Liver (tissue), 9 donors: ENCODE measurements around the gene ACYP2. TPM values are rescaled to one million over a fixed set of nuclear protein-coding genes. Genes with fewer than 3 reads are reported as not detected.

Experiments
- DNase-seq: peaks from one replicate; pipeline ENCODE4 v3.0.0-alpha.2; 2017; ENCODE audit warnings: low spot score
- H3K27ac ChIP-seq, 2 donors: one replicate each; pipeline ENCODE4 v1.7.0; 2013; ENCODE audit warnings: inconsistent platforms in 2 of 2, low read length in 2 of 2, control low read depth in 1 of 2, low read depth in 1 of 2, mild to moderate bottlenecking in 1 of 2
- H3K27me3 ChIP-seq, 4 donors: one replicate each; pipeline versions ENCODE4 v1.6.1 to v1.7.0; 2013; ENCODE audit warnings: low read length in 3 of 4, inconsistent platforms in 1 of 4, mild to moderate bottlenecking in 1 of 4, moderate library complexity in 1 of 4; ENCODE audit not compliant: control insufficient read depth in 4 of 4, insufficient read depth in 4 of 4
- H3K36me3 ChIP-seq, 4 donors: one replicate each; pipeline versions ENCODE4 v1.6.1 to v1.7.0; 2013; ENCODE audit warnings: low read length in 3 of 4, mild to moderate bottlenecking in 3 of 4, low read depth in 1 of 4, moderate library complexity in 1 of 4; ENCODE audit not compliant: control insufficient read depth in 4 of 4, insufficient read depth in 3 of 4
- H3K4me1 ChIP-seq, 4 donors: one replicate each; pipeline versions ENCODE4 v1.6.1 to v1.7.0; 2013; ENCODE audit warnings: low read length in 3 of 4, mild to moderate bottlenecking in 3 of 4, moderate library complexity in 1 of 4; ENCODE audit not compliant: control insufficient read depth in 4 of 4, insufficient read depth in 4 of 4
- H3K4me3 ChIP-seq, 3 donors: one replicate each; pipeline versions ENCODE4 v1.6.1 to v1.7.0; 2013; ENCODE audit warnings: low read length in 3 of 3, control low read depth in 1 of 3, low read depth in 1 of 3, mild to moderate bottlenecking in 1 of 3
- H3K9ac ChIP-seq, 2 donors: one replicate each; pipeline ENCODE4 v1.7.0; 2013; ENCODE audit warnings: low read length in 2 of 2, mild to moderate bottlenecking in 2 of 2, moderate library complexity in 2 of 2, control low read depth in 1 of 2, low read depth in 1 of 2
- H3K9me3 ChIP-seq, 4 donors: one replicate each; pipeline versions ENCODE4 v1.6.1 to v1.7.0; 2013; ENCODE audit warnings: low read length in 3 of 4; ENCODE audit not compliant: control insufficient read depth in 4 of 4
- EGR1 ChIP-seq, 2 donors: IDR thresholded peaks; 2 replicates each; pipeline ENCODE4 v1.6.1; 2016 to 2018; ENCODE audit warnings: antibody characterized with exemption in 2 of 2, low read depth in 2 of 2
- FOXA1 ChIP-seq: IDR thresholded peaks from 2 replicates; pipeline ENCODE4 v1.6.1; 2016; ENCODE audit warnings: antibody characterized with exemption
- FOXA2 ChIP-seq: IDR thresholded peaks from 2 replicates; pipeline ENCODE4 v1.6.1; 2016; ENCODE audit warnings: antibody characterized with exemption
- GABPA ChIP-seq, 2 donors: IDR thresholded peaks in 1 of 2; conservative IDR thresholded peaks in 1 of 2; 2 replicates each; pipeline ENCODE4 v1.6.1; 2016; ENCODE audit warnings: antibody characterized with exemption in 2 of 2, mild to moderate bottlenecking in 1 of 2, moderate library complexity in 1 of 2
- HNF4A ChIP-seq, 2 donors: conservative IDR thresholded peaks; 2 replicates each; pipeline ENCODE4 v1.6.1; 2016; ENCODE audit warnings: antibody characterized with exemption in 2 of 2, mild to moderate bottlenecking in 2 of 2
- HNF4G ChIP-seq: IDR thresholded peaks from 2 replicates; pipeline ENCODE4 v1.6.1; 2016; ENCODE audit warnings: antibody characterized with exemption
- JUND ChIP-seq, 2 donors: IDR thresholded peaks; 2 replicates each; pipeline ENCODE4 v1.6.1; 2016; ENCODE audit warnings: antibody characterized with exemption in 2 of 2
- NR2F2 ChIP-seq: IDR thresholded peaks from 2 replicates; pipeline ENCODE4 v1.6.1; 2016; ENCODE audit warnings: antibody characterized with exemption
- RAD21 ChIP-seq, 2 donors: IDR thresholded peaks; 2 replicates each; pipeline ENCODE4 v1.6.1; 2016; ENCODE audit warnings: antibody characterized with exemption in 2 of 2, mild to moderate bottlenecking in 2 of 2
- SP1 ChIP-seq: IDR thresholded peaks from 2 replicates; pipeline ENCODE4 v1.6.1; 2018; ENCODE audit warnings: antibody characterized with exemption, mild to moderate bottlenecking
- TAF1 ChIP-seq: conservative IDR thresholded peaks from 2 replicates; pipeline ENCODE4 v1.6.1; 2016; ENCODE audit warnings: antibody characterized with exemption, mild to moderate bottlenecking
- YY1 ChIP-seq: IDR thresholded peaks from 2 replicates; pipeline ENCODE4 v1.6.1; 2016; ENCODE audit warnings: antibody characterized with exemption, mild to moderate bottlenecking
- whole genome bisulfite sequencing: extraction: QIAGEN DNeasy Blood & Tissue Kit; methylation state at CpG from one replicate; pipeline ENCODE4 v1.1.7; 2013; 5-methylcytosine and 5-hydroxymethylcytosine counted together
- polyA plus RNA-seq, 2 donors: library from polyadenylated mRNA; stranded (reverse) in 1 of 2; unstranded in 1 of 2; fragments of 200-250 nt in 1 of 2; fragments of >200 nt in 1 of 2; fragmentation: Nextera tagmentation in 1 of 2; extraction: Ambion mirVana in 1 of 2; gene quantifications; one replicate each; pipeline versions ENCODE4 v1.2.1 to v1.2.3, GENCODE V29; 2013 to 2015
- total RNA-seq, 2 donors: library from RNA; depleted of rRNA; stranded (reverse); fragments of >200 nt; gene quantifications; one replicate each; pipeline ENCODE4 v1.2.3, GENCODE V29; 2014
- TF ChIP-seq, protein P1 (sequence below): IDR thresholded peaks from 2 replicates; pipeline ENCODE4 v1.6.1; 2016; ENCODE audit warnings: antibody characterized with exemption
- TF ChIP-seq, protein P2 (sequence below): IDR thresholded peaks from 2 replicates; pipeline ENCODE4 v1.6.1; 2016; ENCODE audit warnings: antibody characterized with exemption
- TF ChIP-seq, protein P3 (sequence below): IDR thresholded peaks from 2 replicates; pipeline ENCODE4 v1.6.1; 2016; ENCODE audit warnings: antibody characterized with exemption, mild to moderate bottlenecking
- TF ChIP-seq, protein P4 (sequence below): IDR thresholded peaks from 2 replicates; pipeline ENCODE4 v1.6.1; 2016; ENCODE audit warnings: antibody characterized with exemption
- donor health status: healthy.
- donor health status: healthy.
- donor health status: healthy.
- donor health status: healthy.
- donor health status: healthy.

Gene ACYP2
- total and polyA plus RNA-seq, 4 donors, result 13.1 to 44.3 (median 15.4) TPM

DNA sequence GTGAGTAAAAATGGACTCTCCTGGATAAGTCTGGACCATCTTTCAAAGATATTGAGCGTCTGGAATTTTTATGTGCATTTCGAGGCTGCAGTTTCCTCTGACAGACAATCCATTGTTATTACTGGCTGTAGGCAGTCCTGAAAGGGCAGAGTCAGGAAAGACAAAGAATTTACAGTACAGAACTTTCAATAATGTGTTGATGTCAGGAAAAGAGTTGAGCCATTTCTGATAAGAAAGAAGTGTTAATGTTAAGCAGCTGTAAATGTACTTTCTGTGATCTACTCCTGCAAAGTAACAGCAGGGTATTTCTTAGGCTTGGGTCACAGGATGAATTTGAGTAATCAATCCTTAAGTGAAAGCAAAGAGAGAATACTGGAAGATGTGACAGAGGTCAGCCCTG, 110.8 kb downstream of the ACYP2 start:
- 80% methylated on average over 2 of the region's 2 CpGs for WGBS
- H3K4me3 ChIP-seq, result no peak overlapping the region
- H3K9ac ChIP-seq, result no peak overlapping the region
- no peaks in the 10 kb centered on the region for H3K9me3 ChIP-seq
- no peaks in the 10 kb centered on the region for H3K36me3 ChIP-seq
- no peaks in the 10 kb centered on the region for H3K4me1 ChIP-seq
- DNase-seq, result no peak
- H3K27me3 ChIP-seq, result no peaks in the 10 kb centered on the region
- TF ChIP-seq, protein P1, sequence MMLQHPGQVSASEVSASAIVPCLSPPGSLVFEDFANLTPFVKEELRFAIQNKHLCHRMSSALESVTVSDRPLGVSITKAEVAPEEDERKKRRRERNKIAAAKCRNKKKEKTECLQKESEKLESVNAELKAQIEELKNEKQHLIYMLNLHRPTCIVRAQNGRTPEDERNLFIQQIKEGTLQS, result no peak
- no peak for TF ChIP-seq SP1
- TF ChIP-seq YY1, result no peak
- TF ChIP-seq, protein P2, sequence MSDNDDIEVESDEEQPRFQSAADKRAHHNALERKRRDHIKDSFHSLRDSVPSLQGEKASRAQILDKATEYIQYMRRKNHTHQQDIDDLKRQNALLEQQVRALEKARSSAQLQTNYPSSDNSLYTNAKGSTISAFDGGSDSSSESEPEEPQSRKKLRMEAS, result no peak
- TF ChIP-seq HNF4A (conservative IDR thresholded peaks at IDR 0.05), result no peak
- no peak for TF ChIP-seq TAF1
- no peak for TF ChIP-seq JUND (IDR thresholded peaks at IDR 0.05)
- TF ChIP-seq HNF4G, result no peak
- no peak for TF ChIP-seq EGR1 (IDR thresholded peaks at IDR 0.05; ENCODE audit: low read depth in 2 of 2)
- no peak for TF ChIP-seq RAD21 (IDR thresholded peaks at IDR 0.05)
- TF ChIP-seq, protein P3, sequence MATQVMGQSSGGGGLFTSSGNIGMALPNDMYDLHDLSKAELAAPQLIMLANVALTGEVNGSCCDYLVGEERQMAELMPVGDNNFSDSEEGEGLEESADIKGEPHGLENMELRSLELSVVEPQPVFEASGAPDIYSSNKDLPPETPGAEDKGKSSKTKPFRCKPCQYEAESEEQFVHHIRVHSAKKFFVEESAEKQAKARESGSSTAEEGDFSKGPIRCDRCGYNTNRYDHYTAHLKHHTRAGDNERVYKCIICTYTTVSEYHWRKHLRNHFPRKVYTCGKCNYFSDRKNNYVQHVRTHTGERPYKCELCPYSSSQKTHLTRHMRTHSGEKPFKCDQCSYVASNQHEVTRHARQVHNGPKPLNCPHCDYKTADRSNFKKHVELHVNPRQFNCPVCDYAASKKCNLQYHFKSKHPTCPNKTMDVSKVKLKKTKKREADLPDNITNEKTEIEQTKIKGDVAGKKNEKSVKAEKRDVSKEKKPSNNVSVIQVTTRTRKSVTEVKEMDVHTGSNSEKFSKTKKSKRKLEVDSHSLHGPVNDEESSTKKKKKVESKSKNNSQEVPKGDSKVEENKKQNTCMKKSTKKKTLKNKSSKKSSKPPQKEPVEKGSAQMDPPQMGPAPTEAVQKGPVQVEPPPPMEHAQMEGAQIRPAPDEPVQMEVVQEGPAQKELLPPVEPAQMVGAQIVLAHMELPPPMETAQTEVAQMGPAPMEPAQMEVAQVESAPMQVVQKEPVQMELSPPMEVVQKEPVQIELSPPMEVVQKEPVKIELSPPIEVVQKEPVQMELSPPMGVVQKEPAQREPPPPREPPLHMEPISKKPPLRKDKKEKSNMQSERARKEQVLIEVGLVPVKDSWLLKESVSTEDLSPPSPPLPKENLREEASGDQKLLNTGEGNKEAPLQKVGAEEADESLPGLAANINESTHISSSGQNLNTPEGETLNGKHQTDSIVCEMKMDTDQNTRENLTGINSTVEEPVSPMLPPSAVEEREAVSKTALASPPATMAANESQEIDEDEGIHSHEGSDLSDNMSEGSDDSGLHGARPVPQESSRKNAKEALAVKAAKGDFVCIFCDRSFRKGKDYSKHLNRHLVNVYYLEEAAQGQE, result no peak
- H3K27ac ChIP-seq, result no peak overlapping the region

DNA sequence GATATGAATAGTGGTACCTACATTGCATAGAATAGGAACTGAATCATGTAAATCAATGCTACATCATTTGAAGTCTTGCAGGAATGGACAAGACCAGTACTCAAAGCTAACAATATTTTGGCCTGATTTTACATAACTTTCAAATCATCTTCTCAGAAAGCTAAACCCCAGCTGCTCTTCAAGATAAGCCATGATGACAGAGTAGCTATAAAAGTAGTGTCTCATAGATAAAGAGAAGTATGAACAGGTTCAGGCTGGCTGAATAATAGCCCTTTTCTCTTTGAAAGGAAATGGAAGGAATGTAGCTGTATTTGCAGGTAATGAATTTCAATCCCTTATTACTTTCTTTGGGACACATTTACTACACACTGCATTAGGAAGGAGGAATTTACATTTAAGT, 112.4 kb downstream of the ACYP2 start:
- no peak overlapping the region for H3K9ac ChIP-seq
- TF ChIP-seq, protein P4, sequence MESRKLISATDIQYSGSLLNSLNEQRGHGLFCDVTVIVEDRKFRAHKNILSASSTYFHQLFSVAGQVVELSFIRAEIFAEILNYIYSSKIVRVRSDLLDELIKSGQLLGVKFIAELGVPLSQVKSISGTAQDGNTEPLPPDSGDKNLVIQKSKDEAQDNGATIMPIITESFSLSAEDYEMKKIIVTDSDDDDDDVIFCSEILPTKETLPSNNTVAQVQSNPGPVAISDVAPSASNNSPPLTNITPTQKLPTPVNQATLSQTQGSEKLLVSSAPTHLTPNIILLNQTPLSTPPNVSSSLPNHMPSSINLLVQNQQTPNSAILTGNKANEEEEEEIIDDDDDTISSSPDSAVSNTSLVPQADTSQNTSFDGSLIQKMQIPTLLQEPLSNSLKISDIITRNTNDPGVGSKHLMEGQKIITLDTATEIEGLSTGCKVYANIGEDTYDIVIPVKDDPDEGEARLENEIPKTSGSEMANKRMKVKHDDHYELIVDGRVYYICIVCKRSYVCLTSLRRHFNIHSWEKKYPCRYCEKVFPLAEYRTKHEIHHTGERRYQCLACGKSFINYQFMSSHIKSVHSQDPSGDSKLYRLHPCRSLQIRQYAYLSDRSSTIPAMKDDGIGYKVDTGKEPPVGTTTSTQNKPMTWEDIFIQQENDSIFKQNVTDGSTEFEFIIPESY, result no peak
- no peak for TF ChIP-seq JUND (IDR thresholded peaks at IDR 0.05)
- no peak for TF ChIP-seq YY1
- no peak for TF ChIP-seq TAF1
- TF ChIP-seq GABPA (IDR thresholded peaks at IDR 0.05 in 1 of 2, conservative IDR thresholded peaks at IDR 0.05 in 1 of 2), result no peak
- TF ChIP-seq, protein P1, result no peak
- no peak for TF ChIP-seq FOXA1
- TF ChIP-seq HNF4A (conservative IDR thresholded peaks at IDR 0.05), result no peak
- TF ChIP-seq, protein P2, result no peak
- TF ChIP-seq FOXA2, result no peak
- TF ChIP-seq NR2F2, result no peak
- no peak for TF ChIP-seq SP1
- TF ChIP-seq, protein P3, result no peak
- TF ChIP-seq HNF4G, result no peak
- no peak for DNase-seq
- no peaks in the 10 kb centered on the region for H3K36me3 ChIP-seq
- no peaks in the 10 kb centered on the region for H3K9me3 ChIP-seq
- H3K4me1 ChIP-seq, result no peaks in the 10 kb centered on the region
- no peak overlapping the region for H3K4me3 ChIP-seq
- H3K27me3 ChIP-seq, result no peaks in the 10 kb centered on the region
- no peak overlapping the region for H3K27ac ChIP-seq
